Measurements from ENCODE around the gene MMP23B. TPM values are rescaled to one million over a fixed set of nuclear protein-coding genes. Genes with fewer than 3 reads are reported as not detected.

Gene MMP23B
- total and polyA plus RNA-seq, 7 donors = 1.8 to 58.7 (median 3.6) TPM

DNA sequence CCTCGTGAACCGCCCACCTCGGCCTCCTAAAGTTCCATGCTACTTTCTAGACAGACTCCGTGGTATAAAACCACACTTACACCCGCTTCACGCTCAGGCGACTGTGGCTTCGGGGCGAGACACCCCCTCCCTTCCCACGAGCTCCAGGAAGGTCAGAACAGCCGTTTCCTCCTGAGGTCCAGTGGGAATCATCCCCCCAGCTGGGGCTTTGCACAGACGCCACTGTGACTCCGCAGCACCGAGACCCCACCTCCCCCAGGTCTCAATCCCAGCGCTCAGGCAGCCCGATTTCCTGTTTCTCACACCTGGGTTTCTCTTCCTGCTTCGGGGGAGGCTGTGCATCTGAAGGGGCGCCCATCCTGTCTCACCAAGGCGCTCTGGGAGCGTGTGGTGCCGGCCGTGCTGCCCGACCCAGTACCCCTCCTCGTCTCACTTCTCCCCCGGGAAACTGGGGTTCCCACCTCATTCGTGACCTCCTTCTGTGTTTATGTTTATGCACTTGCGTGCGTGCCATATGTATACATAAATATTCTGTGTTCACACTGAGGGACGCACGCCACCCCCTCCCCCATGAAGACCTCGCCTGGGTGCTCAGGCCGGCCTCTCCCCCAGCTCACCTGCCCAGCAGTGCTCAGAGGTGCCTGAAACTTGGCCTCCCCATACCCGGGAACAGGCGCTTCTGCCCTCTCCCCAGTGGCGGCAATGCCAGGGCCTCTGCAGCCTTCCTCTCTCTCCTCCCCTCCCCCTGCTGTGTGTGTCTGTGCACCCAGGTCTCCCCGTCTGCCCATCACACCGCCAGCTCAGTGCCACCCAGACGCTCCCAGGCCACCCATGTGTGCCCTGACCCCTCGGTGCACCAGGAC lies 46.0 kb downstream of the MMP23B start:
- Histone ChIP-seq H3K4me3 (no peak overlapping the region), H3K27ac (peak overlapping the region in 1 of 4 donors; percentile 23), H3K27me3 (no peaks in the 10 kb centered on the region), H3K4me1 (peaks cover 0 to 16% (median 13%) of the 10 kb centered on the region in 4 donors), H3K36me3 (peaks cover 0 to 17% (median 5%) of the 10 kb centered on the region in 4 donors), H3K9me3 (no peaks in the 10 kb centered on the region)
- intact Hi-C loops (cut with DNase I) = no loop called here
- DNase-seq = peak; percentile 57
- 45 to 57% methylated on average over 39 of the region's 39 CpGs for WGBS, 2 donors
- TF ChIP-seq, protein P1, sequence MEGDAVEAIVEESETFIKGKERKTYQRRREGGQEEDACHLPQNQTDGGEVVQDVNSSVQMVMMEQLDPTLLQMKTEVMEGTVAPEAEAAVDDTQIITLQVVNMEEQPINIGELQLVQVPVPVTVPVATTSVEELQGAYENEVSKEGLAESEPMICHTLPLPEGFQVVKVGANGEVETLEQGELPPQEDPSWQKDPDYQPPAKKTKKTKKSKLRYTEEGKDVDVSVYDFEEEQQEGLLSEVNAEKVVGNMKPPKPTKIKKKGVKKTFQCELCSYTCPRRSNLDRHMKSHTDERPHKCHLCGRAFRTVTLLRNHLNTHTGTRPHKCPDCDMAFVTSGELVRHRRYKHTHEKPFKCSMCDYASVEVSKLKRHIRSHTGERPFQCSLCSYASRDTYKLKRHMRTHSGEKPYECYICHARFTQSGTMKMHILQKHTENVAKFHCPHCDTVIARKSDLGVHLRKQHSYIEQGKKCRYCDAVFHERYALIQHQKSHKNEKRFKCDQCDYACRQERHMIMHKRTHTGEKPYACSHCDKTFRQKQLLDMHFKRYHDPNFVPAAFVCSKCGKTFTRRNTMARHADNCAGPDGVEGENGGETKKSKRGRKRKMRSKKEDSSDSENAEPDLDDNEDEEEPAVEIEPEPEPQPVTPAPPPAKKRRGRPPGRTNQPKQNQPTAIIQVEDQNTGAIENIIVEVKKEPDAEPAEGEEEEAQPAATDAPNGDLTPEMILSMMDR (IDR thresholded peaks at IDR 0.05) = no peak
- TF ChIP-seq POLR2A (IDR thresholded peaks at IDR 0.05) (no peak), POLR2AphosphoS5 (IDR thresholded peaks at IDR 0.05) (no peak), EP300 (IDR thresholded peaks at IDR 0.05) (no peak)

- Histone ChIP-seq H3K27me3 (no peaks in the 10 kb centered on the region), H3K9me3 (no peaks in the 10 kb centered on the region), H3K27ac (peak overlapping the region in 1 of 4 donors; percentile 23), H3K36me3 (peaks cover 0 to 18% (median 3%) of the 10 kb centered on the region in 4 donors), H3K4me3 (no peak overlapping the region), H3K4me1 (peaks cover 0 to 20% (median 16%) of the 10 kb centered on the region in 4 donors)
- intact Hi-C loops (cut with DNase I) = no loop called here
- 20 to 51% methylated on average over 24 of the region's 24 CpGs for WGBS, 2 donors
- peak; percentile 61 for DNase-seq
- no peak for TF ChIP-seq POLR2A (IDR thresholded peaks at IDR 0.05)
- TF ChIP-seq, protein P1 (IDR thresholded peaks at IDR 0.05) = peak in 1 of 4 experiments; percentile 33
These were observed 46.8 kb downstream of the MMP23B start for GRCh38 chr1:1678581-1679380.

- H3K27ac ChIP-seq = no peak overlapping the region
- 92 to 94% methylated on average over 32 of the region's 32 CpGs for WGBS, 2 donors
- no peaks in the 10 kb centered on the region for H3K9me3 ChIP-seq
- no peaks in the 10 kb centered on the region for H3K27me3 ChIP-seq
- peak; percentile 58 for DNase-seq
- TF ChIP-seq, protein P1 (IDR thresholded peaks at IDR 0.05) = no peak
- no peak for TF ChIP-seq POLR2A (IDR thresholded peaks at IDR 0.05)
- no peak for TF ChIP-seq EP300 (IDR thresholded peaks at IDR 0.05)
- no peak for TF ChIP-seq POLR2AphosphoS5 (IDR thresholded peaks at IDR 0.05)
- peaks cover 0 to 20% (median 16%) of the 10 kb centered on the region in 4 donors for H3K4me1 ChIP-seq
- H3K36me3 ChIP-seq = peaks cover 0 to 11% (median 0%) of the 10 kb centered on the region in 4 donors
- intact Hi-C loops (cut with DNase I) = no loop called here
- H3K4me3 ChIP-seq = no peak overlapping the region
These were observed 48.3 kb downstream of the MMP23B start for GRCh38 chr1:1680031-1680911.

DNA sequence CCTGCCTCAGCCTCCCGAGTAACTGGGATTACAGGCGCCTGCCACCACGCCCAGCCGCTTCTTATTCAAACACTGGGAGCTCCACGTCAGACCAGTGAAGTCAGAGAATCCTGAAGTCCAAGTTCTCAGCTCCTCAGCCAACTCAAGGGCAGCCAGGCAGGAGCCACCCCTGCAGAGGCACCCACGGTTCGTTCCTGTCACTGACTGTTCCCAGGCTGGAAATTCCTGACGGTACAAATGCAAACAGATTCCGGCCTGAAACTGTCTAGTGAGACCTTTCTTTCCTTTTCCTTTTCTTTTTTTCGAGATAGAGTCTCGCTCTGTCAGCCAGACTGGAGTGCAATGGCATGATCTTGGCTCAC lies 48.9 kb downstream of the MMP23B start:
- H3K4me1 ChIP-seq = peaks cover 0 to 24% (median 18%) of the 10 kb centered on the region in 4 donors

More for the DNA sequence above, 48.9 kb downstream of the MMP23B start:
- H3K27ac ChIP-seq = no peak overlapping the region
- H3K36me3 ChIP-seq = peaks cover 0 to 11% (median 0%) of the 10 kb centered on the region in 4 donors
- intact Hi-C loops (cut with DNase I) = no loop called here
- no peaks in the 10 kb centered on the region for H3K27me3 ChIP-seq
- WGBS, 2 donors = 55 to 74% methylated on average over 11 of the region's 11 CpGs
- no peaks in the 10 kb centered on the region for H3K9me3 ChIP-seq
- no peak overlapping the region for H3K4me3 ChIP-seq
- DNase-seq = peak; percentile 42
- TF ChIP-seq EP300 (IDR thresholded peaks at IDR 0.05) = no peak
- TF ChIP-seq, protein P1 (IDR thresholded peaks at IDR 0.05) = no peak
- TF ChIP-seq POLR2A (IDR thresholded peaks at IDR 0.05) = no peak
- no peak for TF ChIP-seq POLR2AphosphoS5 (IDR thresholded peaks at IDR 0.05)

All from sigmoid colon (tissue), 7 donors.